HCT116 (cell line): Measurements from ENCODE around the gene PRPF38A.

Experiments
- ATF3 ChIP-seq: IDR thresholded peaks from 2 replicates; pipeline ENCODE4 v1.6.1; 2012
- CTCF ChIP-seq, 3 experiments: fragments of 200-600 bp in 1 of 3; sonication (generic) in 1 of 3; IDR thresholded peaks in 2 of 3; conservative IDR thresholded peaks in 1 of 3; 2 replicates each; pipeline ENCODE4 v1.5.1; 2012 to 2017; ENCODE audit warnings: low read depth in 2 of 3, low read length in 2 of 3, antibody characterized with exemption in 1 of 3, borderline replicate concordance in 1 of 3, control low read depth in 1 of 3, mild to moderate bottlenecking in 1 of 3, mixed read lengths in 1 of 3, mixed run types in 1 of 3, moderate library complexity in 1 of 3; ENCODE audit not compliant: insufficient read depth in 1 of 3
- MAX ChIP-seq: IDR thresholded peaks from 2 replicates; pipeline ENCODE4 v1.6.1; 2012
- REST ChIP-seq: IDR thresholded peaks from 2 replicates; pipeline ENCODE4 v1.6.1; 2012; ENCODE audit warnings: low read depth
- SP1 ChIP-seq: IDR thresholded peaks from 2 replicates; pipeline ENCODE4 v1.6.1; 2012; ENCODE audit warnings: low read depth
- YY1 ChIP-seq: IDR thresholded peaks from 2 replicates; pipeline ENCODE4 v1.6.1; 2011; ENCODE audit warnings: low read length, low read depth, moderate library complexity, mild to moderate bottlenecking; ENCODE audit not compliant: insufficient replicate concordance; ENCODE audit errors: extremely low read depth

GRCh38 chr1:52423771-52424170 lies 19.4 kb downstream of the PRPF38A start:
- TF ChIP-seq CTCF (IDR thresholded peaks at IDR 0.05 in 2 of 3, conservative IDR thresholded peaks at IDR 0.05 in 1 of 3; ENCODE audit: borderline replicate concordance in 1 of 3, insufficient read depth in 1 of 3, low read depth in 2 of 3, low read length in 2 of 3) (no peak), ATF3 (no peak), YY1 (no peak), MAX (no peak), REST (no peak), SP1 (no peak)
